K562 (cell line): ENCODE measurements around the gene CD52. TPM values are rescaled to one million over a fixed set of nuclear protein-coding genes. Genes with fewer than 3 reads are reported as not detected.

ENCODE experiments used
- ATF2 ChIP-seq: sonication (generic); formaldehyde crosslinking; IDR thresholded peaks from 2 replicates; pipeline ENCODE4 v1.8.1; 2022; ENCODE audit warnings: missing genetic modification reagents
- ATF3 ChIP-seq, 2 experiments: fragments of 450-650 bp in 1 of 2; sonication (generic) in 1 of 2; formaldehyde crosslinking in 1 of 2; IDR thresholded peaks in 1 of 2; conservative IDR thresholded peaks in 1 of 2; 2 replicates each; pipeline versions ENCODE4 v1.6.1 to v1.8.1; 2016 to 2023; ENCODE audit warnings: mild to moderate bottlenecking in 2 of 2, moderate library complexity in 2 of 2, inconsistent platforms in 1 of 2, missing genetic modification reagents in 1 of 2
- HDGF ChIP-seq: fragments of 450-650 bp; IDR thresholded peaks from 2 replicates; pipeline ENCODE4 v1.6.1; 2016
- LCOR ChIP-seq: sonication (generic); formaldehyde crosslinking; IDR thresholded peaks from 2 replicates; pipeline ENCODE4 v1.8.0; 2022; ENCODE audit warnings: mild to moderate bottlenecking, missing genetic modification reagents
- MAFG ChIP-seq: fragments of 450-650 bp; conservative IDR thresholded peaks from 2 replicates; pipeline ENCODE4 v1.6.1; 2016; ENCODE audit warnings: missing genetic modification characterization, missing compliant biosample characterization
- MTA2 ChIP-seq: fragments of 450-650 bp; IDR thresholded peaks from 2 replicates; pipeline ENCODE4 v1.6.1; 2016; ENCODE audit warnings: low read depth
- NCOA1 ChIP-seq: fragments of 450-650 bp; IDR thresholded peaks from 2 replicates; pipeline ENCODE4 v1.6.1; 2016; ENCODE audit warnings: low read depth
- PKNOX1 ChIP-seq: fragments of 450-650 bp; IDR thresholded peaks from 2 replicates; pipeline ENCODE4 v1.6.1; 2016
- POU5F1 ChIP-seq: fragments of 150-350 bp; IDR thresholded peaks from 2 replicates; pipeline ENCODE4 v1.6.1; 2014; ENCODE audit warnings: borderline replicate concordance, low read length, low read depth, mild to moderate bottlenecking; ENCODE audit not compliant: partially characterized antibody
- PPARD ChIP-seq: fragments of 250-450 bp; sonication (Bioruptor Pico); IDR thresholded peaks from 2 replicates; pipeline ENCODE4 v1.8.0; 2022; ENCODE audit warnings: inconsistent platforms, mild to moderate bottlenecking, moderate library complexity
- PYGO2 ChIP-seq: fragments of 450-650 bp; IDR thresholded peaks from 2 replicates; pipeline ENCODE4 v1.6.1; 2016; ENCODE audit warnings: mild to moderate bottlenecking, missing genetic modification characterization, moderate library complexity, missing compliant biosample characterization
- RBFOX2 ChIP-seq: fragments of 200-400 bp; formaldehyde crosslinking; IDR thresholded peaks from 2 replicates; pipeline ENCODE4 v1.6.1; 2017; ENCODE audit warnings: low read depth, mild to moderate bottlenecking, low read length, moderate library complexity
- STAG1 ChIP-seq: sonication (generic); formaldehyde crosslinking; IDR thresholded peaks from 2 replicates; pipeline ENCODE4 v1.5.0; 2020; ENCODE audit warnings: missing genetic modification reagents, borderline replicate concordance
- ZNF318 ChIP-seq, 2 experiments: fragments of 450-650 bp; IDR thresholded peaks; 2 replicates each; pipeline ENCODE4 v1.6.1; 2016; ENCODE audit warnings: mild to moderate bottlenecking in 2 of 2, borderline replicate concordance in 1 of 2, low read depth in 1 of 2, moderate library complexity in 1 of 2
- ZNF778 ChIP-seq: fragments of 450-650 bp; formaldehyde crosslinking; IDR thresholded peaks from 2 replicates; pipeline ENCODE4 v1.4.0; 2020; ENCODE audit warnings: mild to moderate bottlenecking, moderate library complexity
- polyA plus RNA-seq, 8 experiments: library from polyadenylated mRNA; depleted of rRNA in 4 of 8; stranded (reverse) in 5 of 8; unstranded in 3 of 8; fragments of >200 nt; fragmentation: Nextera tagmentation in 2 of 8; fragmentation: Illumina TruSeq in 1 of 8; extraction: Ambion mirVana in 2 of 8; extraction: Trizol in 1 of 8; gene quantifications; 2 replicates each; pipeline versions ENCODE4 v1.2.1 to v1.2.3, GENCODE V29; 2011 to 2014; ENCODE audit warnings: inconsistent platforms in 1 of 8, missing spikeins in 1 of 8
- total RNA-seq, 7 experiments: library from RNA; depleted of rRNA in 6 of 7; stranded (reverse); fragments of >200 nt in 6 of 7; fragmentation: Illumina TruSeq in 2 of 7; extraction: Trizol in 2 of 7; gene quantifications; 2 replicates each; pipeline versions ENCODE4 v1.2.1 to v1.2.3, GENCODE V29; 2011 to 2021; ENCODE audit warnings: low replicate concordance in 1 of 7

The CD52 gene
- total and polyA plus RNA-seq, 9 of the 15 experiments (the other 6 are each of a cell fraction or from before 2014, with no cell fraction given) = 34.9 to 488 (median 173) TPM

GRCh38 chr1:26279456-26280332 lies 38.1 kb upstream of the CD52 start, which contains the start of gene SH3BGRL3 (continued):
- no peak for TF ChIP-seq POU5F1
- TF ChIP-seq ATF2 (CRISPR knock-in tag) = no peak
- TF ChIP-seq PKNOX1 = peak; percentile 24; the same call in 1 of the 2 replicates
- no peak for TF ChIP-seq MAFG (tag)
- no peak; the same call in 1 of the 2 replicates for TF ChIP-seq HDGF
- no peak for TF ChIP-seq PPARD
- no peak for TF ChIP-seq ZNF778 (CRISPR knock-in tag)
- no peak for TF ChIP-seq PYGO2 (tag)
- peak; percentile 34; the same call in 1 of the 2 replicates for TF ChIP-seq LCOR (CRISPR knock-in tag)
- no peak for TF ChIP-seq STAG1 (CRISPR knock-in tag)
- no peak for TF ChIP-seq ATF3 (IDR thresholded peaks at IDR 0.05)
- no peak for TF ChIP-seq ATF3 (CRISPR knock-in tag; conservative IDR thresholded peaks at IDR 0.05)
- peak; percentile 93 for TF ChIP-seq RBFOX2
- no peak for TF ChIP-seq MTA2
- peak; percentile 11; the same call in 1 of the 2 replicates for TF ChIP-seq NCOA1
- no peak for TF ChIP-seq ZNF318 (IDR thresholded peaks at IDR 0.05; ENCODE audit: borderline replicate concordance in 1 of 2, low read depth in 1 of 2)
